GM19467 (cell line): Measurements from ENCODE around the gene AAK1.
A peak's percentile ranks its signal among the peaks of the same experiment; 100 is the strongest.
"Not testable (repeated sequence)": the region's sequence is repeated elsewhere in the genome, so short reads cannot be mapped to it uniquely, and the experiment has no call there.

Experiments
- ATAC-seq: cut with Tn5 transposase; IDR thresholded peaks from one replicate; pipeline ENCODE4 v1.9.1; 2021; ENCODE audit warnings: mild to moderate bottlenecking, moderate library complexity; ENCODE audit not compliant: unreplicated experiment

Gene AAK1

DNA sequence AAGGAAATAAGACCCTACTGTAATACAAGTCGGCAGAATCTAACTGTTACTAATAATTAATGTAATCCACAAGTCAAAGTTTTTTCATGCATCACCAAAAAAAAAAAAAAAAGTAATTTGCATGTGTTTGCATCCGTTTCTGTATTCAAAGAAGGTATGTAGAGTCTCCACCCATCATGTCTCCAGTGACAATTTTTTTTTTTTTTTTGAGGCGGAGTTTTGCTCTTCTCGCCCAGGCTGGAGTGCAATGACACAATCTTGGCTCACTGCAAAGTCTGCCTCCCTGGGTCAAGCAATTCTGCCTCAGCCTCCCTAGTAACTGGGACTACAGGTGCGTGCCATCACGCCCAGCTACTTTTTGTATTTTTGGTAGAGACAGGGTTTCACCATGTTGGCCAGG lies 182.1 kb downstream of the AAK1 start:
- ATAC-seq, result no peak

DNA sequence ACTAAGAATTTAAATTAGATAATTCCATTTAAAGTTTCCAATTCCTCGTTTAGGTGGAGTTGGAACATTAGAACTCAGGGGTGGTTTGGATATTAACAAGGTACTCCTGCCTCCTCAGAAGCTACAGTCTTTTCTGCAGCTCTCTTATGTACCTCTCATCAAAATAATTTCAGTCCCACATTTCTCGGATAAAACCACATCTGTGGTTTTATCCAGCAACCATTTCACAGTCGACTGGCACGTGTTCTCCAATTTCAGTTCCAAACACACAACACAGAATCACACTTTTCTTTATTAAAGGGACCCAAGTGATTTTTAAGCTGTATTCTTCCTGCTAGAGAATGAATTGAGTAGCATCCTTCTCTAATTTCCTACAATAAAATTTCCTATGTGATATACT lies 183.6 kb downstream of the AAK1 start:
- no peak for ATAC-seq

GRCh38 chr2:69456950-69457445 lies 186.5 kb downstream of the AAK1 start:
- ATAC-seq, result no peak

GRCh38 chr2:69456154-69456553 lies 187.4 kb downstream of the AAK1 start:
- ATAC-seq, result no peak

DNA sequence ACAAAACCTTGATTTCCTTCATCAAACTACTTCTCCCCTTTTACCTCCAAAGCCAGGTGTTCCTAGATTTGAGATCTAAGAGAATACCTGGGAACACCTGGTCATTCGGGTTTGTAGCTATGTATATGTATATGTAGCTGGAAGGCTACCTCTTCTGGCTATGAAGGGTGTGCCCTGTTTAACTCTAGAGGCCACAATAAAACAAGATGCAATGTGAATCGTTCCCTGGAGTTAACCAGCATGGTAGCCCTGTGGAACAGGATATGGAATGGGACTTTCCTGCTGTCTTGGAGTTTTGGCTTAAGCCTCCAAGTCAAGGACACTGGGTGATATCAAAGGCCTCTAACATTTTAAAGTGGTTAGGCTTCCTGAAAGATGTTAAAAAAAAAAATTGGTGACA lies 188.6 kb downstream of the AAK1 start:
- ATAC-seq, result no peak

DNA sequence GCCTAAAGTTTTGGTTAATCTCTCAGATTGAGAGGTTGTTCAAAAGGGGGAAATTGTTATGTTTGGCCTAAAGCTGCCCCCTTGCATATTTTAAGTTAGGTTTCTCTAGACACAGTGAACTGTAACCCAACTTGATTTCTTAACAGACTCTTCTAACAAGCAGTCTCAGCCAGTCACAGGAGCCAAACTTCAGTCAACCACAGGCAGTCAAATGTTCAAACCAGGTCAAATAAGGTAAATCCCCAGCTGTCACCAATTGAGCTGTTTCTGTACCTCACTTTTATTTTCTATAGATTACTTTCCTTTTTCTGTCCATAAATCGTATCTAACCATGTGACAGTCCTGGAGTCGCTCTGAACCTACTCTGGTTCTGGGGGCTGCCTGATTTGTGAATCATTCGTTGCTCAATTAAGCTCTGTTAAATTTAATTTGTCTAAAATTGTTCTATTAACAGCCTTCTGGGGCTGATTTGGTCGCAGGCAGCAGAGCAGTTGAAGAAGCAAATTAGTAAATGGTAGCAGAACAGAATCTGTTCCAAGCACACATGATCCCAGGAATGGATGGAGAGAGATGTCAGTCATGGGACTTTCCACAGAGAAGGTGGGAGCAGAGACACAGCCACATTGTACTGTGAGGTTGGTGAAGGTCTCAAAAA lies 189.9 kb downstream of the AAK1 start:
- ATAC-seq, result peak; percentile 69

- ATAC-seq, result no peak
Measured at GRCh38 chr2:69452687-69453086, 190.9 kb downstream of the AAK1 start.

GRCh38 chr2:69450735-69451416 lies 192.7 kb downstream of the AAK1 start:
- no peak for ATAC-seq

DNA sequence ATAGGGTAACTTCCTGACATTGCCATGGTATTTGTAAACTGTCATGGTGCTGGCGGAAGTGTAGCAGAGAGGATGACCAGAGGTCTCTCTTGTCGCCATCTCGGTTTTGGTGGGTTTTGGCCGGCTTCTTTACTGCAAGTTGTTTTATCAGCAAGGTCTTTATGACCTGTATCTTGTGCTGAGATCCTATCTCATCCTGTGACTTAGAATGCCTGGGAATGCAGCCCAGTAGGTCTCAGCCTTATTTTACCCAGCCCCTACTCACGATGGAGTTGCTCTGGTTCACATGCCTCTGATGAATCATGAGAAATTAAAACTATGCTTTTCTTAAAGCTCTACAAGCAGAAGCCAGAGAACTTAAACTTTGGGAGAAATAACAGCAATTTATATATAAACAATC lies 193.6 kb downstream of the AAK1 start:
- ATAC-seq, result no peak

GRCh38 chr2:69443673-69444072 lies 199.9 kb downstream of the AAK1 start:
- ATAC-seq, result not testable (repeated sequence)

DNA sequence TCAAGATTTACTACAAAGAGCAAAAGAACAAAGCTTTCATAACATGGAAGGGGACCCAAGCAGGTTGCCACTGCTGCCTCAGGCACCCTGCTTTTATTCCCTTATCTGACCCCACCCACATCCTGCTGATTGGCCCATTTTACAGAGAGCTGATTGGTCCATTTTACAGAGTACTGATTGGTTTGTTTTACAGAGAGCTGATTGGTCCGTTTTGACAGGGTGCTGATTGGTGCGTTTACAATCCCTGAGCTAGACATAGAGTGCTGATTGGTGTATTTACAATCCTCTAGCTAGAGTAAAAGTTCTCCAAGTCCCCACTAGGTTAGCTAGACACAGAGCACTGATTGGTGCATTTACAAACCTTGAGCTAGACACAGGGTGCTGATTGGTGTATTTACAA lies 204.0 kb downstream of the AAK1 start:
- ATAC-seq, result not testable (repeated sequence)

DNA sequence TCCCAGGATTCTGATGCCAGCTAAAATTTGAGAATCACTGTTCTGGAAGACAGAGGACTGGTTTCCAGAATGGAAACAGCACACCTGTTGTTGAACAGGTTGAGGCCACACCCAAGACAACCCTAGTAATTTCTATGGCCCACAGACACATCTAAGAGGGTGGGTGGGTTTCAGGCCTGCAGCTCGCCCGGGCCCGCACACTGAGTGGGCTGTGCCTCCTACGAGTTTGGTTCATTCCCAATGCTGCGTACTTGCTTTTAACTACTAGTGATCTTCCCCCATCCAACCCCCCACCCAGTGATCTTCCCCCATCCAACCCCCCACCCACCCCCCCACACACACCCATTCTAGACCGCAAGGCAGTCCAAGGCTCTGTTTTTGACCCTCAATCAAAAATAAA lies 205.0 kb downstream of the AAK1 start:
- no peak for ATAC-seq

DNA sequence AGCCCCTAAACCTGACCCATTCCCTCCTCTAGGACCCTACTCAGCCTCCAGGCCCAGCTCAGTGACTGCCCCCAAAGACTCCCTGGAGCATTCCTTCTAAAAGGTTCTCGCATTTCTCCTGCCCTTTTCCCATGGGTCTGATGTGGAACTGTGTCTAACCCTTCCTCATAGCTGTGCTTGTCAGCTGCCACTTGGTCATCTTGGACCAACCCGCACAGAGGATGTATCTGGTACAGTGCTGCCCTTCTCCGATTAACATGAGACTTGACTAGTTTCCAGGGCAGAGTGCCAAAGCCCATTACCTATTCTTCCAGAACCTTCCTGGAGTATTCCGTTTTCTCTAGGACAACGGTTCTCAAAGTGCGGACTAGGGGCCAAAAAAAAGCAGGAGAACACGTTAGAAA lies 205.8 kb downstream of the AAK1 start:
- no peak for ATAC-seq

GRCh38 chr2:69436938-69437750 lies 206.4 kb downstream of the AAK1 start, which contains the start of gene NFU1:
NFU1 (minus strand) TSS chr2:69437435; CDS start chr2:69437422, 13 bp downstream.
- peak; percentile 96 for ATAC-seq

- ATAC-seq, result no peak
Measured at GRCh38 chr2:69436596-69436937, 207.0 kb downstream of the AAK1 start.

GRCh38 chr2:69434753-69435152 lies 208.8 kb downstream of the AAK1 start:
- no peak for ATAC-seq

DNA sequence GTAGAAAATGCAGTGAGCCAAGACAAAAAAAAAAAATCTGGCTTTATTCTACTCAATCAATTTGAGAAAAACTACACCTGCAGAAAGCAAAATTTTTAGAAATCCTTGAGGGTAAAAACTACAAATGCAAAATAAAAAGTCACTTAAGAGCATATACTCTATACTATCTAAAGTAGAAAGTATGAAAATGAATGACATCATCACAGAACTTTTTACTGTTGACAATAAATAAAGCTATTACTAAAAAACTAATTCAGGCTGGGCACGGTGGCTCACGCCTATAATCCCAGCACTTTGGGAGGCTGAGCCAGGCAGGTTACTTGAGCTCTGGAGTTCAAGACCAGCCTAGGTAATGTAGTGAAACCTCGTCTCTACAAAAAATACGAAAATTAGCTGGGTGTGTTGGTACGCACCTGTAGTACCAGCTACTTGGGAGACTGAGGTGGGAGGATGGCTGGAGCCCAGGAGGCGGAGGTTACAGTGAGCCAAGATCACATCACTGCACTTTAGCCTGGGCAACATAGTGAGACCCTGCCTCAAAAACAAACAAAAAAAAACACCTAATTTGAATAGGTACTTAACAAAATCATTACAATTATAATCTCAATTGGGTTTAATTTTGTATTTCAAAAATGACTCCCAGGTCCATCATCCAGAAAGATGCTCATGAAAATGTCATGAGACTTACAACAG lies 213.9 kb downstream of the AAK1 start:
- no peak for ATAC-seq

DNA sequence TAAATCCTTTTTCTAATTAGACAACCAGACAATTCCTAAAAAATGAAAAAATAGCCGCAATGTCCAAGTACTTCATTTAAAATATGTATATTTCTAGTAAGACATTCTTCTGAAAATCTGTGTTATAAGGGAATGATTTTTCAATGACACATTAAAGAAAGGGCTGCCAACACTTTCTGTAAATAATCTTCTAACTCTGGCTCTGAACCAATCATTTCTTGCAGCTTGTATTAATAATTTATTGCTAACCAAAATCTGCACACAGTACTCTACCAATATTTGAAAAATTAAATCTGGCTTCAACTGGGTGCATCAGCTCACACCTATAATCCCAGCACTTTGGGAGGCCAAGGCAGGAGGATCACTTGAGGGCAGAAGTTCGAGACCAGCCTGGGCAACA lies 214.6 kb downstream of the AAK1 start:
- ATAC-seq, result no peak

DNA sequence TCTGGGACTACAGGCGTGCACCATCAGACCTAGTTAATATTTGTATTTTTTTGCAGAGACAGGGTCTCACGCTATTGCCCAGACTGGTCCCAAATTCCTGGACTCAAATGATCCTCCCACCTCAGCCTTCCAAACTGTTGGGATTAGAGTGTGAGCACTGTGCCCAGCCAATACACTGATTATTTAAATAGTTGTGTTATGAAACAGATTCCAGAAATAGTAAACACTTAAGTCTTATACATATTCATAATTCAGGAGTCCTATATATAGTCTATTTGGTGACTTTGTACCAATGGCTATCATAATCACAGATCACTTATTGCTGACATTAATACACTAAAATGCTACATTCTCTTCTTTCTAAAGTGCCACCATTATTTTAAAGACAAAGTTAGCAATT lies 219.1 kb downstream of the AAK1 start:
- no peak for ATAC-seq

DNA sequence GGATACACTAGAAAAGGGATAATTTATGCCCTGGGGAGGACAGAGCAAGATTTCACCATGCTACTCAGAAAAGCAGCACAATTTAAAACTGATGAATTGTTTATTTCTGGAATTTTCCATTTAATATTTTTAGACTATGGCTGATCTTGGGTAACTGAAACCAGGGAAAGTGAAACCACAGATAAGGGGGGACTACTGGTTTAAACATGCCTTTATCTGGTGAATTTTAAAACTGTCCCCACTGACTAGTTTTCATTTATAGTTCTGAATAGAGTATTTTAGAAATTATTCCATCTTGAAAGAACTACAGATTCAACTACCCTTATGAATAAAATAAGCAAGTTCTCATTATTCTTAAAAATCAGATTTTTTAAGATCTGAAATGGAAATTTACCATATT lies 221.3 kb downstream of the AAK1 start:
- no peak for ATAC-seq

DNA sequence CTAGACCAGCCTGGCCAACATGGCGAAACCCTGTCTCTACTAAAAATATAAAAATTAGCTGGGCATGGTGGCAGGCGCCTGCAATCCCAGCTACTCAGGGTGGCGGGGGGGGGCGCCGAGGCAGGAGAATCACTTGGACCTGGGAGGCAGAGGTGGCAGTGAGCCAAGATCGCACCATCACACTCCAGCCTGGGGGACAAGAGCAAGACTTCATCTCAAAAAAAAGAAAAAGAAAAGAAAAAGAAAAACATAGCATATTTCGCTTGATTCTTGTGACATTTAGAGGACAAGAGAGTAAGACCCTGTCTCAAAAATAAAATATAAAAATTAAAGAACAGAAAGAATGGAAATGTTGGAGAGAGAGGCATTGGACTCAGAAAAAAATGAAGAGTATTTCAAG lies 224.4 kb downstream of the AAK1 start:
- ATAC-seq, result not testable (repeated sequence)
